GM18508 (cell line): ENCODE data around the gene PSMB5.

ENCODE experiments used
- ATAC-seq: cut with Tn5 transposase; IDR thresholded peaks from one replicate; pipeline ENCODE4 v1.9.1; 2021; ENCODE audit warnings: moderate number of reproducible peaks; ENCODE audit not compliant: insufficient read depth, unreplicated experiment

Gene PSMB5

GRCh38 chr14:23034498-23035302 is at the start of gene PSMB5:
PSMB5 (minus strand) TSS chr14:23034900; CDS start chr14:23034881, 19 bp downstream.
- peak; percentile 80 for ATAC-seq

- ATAC-seq = no peak
These were observed 45.8 kb upstream of the PSMB5 start for GRCh38 chr14:23080474-23080873.

DNA sequence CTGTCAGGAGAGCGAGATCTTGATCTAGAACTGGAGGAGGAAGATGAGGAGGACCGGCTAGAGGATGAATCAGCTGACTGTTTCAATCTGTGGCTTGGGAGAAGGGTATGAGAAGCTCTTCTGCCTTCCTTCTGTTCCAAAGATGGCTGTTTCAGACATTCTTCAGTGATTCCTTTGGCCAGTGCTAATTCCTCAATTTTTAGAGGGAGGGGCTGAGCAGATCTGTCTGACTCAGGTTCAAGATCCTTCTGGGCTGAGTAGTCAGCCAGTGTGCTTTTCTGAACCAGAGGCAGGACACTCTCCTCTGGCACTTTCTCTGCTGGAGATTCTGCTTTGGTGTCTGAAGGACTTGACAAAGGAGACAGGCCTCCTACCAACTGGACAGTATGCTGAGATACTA is 45.0 kb upstream of the PSMB5 start:
- no peak for ATAC-seq

- no peak for ATAC-seq
These were observed 44.0 kb upstream of the PSMB5 start for GRCh38 chr14:23078692-23079116.

DNA sequence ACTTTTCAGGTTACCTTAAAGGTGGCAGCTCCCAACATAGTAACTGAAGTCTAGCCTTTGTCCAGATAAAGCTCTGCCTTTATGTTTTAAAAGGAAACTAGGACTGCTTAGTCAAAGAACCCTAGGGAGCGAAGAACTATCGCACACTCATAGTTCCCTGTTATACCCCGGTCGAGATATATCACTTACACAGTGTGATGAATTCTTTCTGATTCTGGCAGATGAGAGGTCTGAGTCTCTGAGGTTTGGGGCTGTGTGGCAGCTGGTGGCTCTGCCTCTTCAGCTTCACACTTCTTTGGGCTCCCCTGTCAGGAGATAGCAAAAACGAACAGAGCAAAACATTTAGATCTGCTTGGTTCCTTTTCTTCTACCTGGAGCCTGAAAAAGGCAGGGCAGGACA is 43.3 kb upstream of the PSMB5 start:
- no peak for ATAC-seq

DNA sequence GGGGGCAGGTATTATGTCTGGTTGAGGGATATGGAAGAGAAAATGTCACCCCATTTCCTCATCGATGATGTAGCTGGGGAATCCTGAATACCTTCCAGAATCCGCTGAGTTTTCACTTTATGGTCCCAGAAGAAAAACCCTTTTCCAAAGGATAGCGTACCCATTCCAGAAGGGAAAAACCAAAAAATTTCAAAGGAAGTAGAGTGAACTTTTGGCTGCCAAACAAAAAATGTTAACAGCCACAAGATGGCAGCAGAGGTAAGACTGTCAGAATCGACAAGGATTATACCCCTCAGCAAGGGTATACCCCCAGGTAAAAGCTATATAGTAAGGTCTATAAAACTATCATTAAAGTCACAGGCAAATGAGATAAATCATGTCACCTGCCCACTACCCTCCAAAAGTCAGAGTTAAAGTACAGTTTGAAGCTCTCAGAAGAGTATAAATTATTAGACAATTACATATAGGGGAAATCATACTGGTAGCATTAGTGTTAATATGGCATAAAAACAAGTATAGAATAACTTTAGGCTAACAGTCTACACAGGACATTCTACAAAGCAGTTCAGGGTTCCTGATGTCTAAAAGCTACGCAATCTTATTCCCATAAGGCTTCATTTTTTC is 42.2 kb upstream of the PSMB5 start:
- no peak for ATAC-seq

DNA sequence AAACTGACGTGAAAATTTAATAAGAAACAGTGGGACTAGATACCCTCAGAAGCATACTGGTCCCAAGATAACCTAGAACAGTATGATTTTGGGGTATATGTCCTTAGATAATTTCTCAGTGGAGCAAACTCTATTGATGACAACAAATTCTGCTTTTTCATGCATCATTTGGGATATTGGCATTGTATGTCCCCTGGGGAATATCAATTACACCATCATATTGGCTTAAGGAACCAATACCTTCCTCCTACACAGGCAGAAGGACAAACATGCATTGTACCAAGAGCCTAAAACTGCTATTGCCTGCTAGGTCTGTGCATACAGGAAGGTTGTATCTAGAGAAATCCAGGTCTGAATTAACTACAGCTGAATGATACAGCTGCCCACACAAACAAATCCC is 40.2 kb upstream of the PSMB5 start:
- no peak for ATAC-seq

GRCh38 chr14:23071921-23072539 is 37.3 kb upstream of the PSMB5 start:
- no peak for ATAC-seq

DNA sequence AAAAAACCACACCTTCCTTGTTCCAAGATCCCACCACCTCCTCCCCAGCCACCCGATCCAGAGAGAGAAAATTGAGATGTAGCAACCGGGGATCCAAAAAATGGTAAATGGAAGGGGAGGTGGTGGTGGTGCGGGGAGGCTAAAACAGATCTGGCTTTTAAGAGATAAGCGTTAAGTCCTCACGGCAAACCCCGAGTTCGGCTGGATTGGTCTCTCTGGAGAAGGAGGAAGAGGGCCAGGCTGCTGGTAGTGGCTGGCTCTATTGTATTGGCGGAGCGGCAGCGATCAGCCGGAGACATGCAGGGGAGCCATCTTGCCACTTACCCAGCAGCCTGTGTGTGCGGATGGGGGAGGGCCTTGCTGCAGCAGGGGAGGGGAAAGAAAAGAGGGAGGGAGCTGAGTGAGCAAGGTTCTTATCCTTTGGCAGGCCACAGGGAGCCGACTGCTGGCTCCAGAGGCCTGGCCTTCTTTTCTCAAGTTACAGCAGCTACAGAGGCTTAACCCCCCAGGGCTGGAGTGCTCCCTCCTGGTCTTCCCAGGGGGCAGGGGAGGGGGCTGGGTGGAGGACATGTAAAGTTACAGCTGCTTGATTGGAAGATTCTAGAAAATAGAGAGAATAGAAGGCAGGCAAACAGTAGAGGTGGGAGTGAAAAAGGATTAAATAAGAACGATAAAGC is 36.7 kb upstream of the PSMB5 start:
- peak; percentile 50 for ATAC-seq

DNA sequence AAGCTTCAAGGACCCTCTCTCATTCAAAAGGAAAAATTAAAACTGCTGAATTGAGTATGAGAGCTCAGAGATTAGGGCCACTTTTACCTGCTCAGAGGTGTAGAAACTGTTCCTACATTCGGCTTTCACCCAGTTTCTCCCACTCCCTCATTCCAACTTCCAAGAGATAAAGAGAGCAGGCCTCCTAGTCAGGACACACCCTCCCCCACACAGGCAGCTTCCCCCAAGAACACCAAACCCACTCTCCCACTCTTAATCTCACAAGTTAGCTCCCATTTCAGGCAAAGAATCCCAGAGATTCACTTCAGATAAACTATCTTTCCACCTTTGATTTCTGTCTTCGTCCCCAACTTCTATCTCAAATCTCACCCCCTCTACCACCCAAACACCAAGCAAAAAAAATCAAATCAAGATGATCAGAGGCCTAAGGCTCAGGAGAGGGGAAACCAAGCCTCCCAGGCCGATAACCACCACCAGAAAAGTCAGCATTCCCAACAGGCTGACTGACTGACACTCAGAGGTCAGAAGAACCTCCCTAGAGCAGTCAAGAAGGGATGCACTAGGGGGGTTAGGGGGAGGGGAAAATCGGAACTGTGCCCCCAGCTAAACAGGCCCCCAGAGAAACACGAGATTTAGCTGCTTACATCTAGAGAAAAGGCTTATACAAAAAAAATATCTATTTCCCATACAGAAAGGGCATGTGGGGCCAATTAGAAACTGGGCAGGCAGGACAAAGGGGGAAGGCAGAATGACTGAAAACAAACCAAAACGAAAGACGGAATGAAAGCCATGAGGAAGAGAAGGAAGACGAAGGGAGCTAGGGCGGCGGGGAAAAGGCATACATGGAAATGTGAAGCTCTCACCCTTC is 35.8 kb upstream of the PSMB5 start:
- no peak for ATAC-seq

GRCh38 chr14:23069413-23069806 is 34.7 kb upstream of the PSMB5 start:
- no peak for ATAC-seq

- peak; percentile 75 for ATAC-seq
These were observed 34.2 kb upstream of the PSMB5 start for GRCh38 chr14:23068789-23069412.

DNA sequence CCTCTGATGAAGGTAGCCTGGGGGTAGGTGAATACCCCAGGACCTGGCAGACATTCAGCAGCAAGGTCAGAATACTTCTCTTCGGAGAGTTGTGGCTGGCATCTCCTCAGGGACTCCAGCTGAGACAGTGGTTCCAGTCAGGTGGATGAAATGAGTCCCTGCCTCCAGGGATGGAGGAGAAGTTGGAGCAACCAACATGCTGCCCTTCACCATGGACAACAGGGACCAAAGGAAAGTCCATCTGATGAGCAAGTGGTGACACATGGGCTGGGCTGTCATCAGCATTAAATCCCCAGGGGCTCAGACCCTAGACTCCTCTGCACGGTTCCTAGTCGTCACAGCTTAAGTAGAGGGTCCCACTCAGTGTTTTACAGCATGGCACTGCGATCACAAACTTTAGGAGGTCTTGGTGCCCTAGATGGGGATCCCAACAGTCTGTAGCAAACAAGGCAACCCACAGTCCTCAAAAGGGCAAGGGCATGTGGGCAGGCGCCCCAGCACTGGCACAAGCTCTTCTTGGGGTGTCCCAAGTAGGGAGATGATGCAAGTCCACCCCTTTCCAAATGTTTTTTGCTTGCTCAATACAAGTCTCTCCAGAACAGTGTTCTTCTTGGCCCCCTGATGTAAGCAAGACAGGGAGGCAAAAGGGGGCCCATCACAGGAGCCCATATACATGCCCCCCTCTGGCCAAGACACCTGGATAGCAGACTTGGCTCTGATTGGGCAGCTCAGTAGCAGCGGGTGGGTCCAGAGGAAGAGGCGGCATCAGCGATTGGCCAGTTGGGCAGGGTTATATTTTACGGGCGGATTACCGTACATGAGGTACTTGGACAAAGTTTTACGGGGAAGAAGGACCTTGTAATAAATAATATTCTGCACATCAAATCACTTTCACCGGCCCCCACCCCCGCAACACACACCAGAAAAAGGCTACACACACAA is 33.4 kb upstream of the PSMB5 start:
- ATAC-seq = no peak

GRCh38 chr14:23066855-23067744 is 32.4 kb upstream of the PSMB5 start:
- no peak for ATAC-seq

DNA sequence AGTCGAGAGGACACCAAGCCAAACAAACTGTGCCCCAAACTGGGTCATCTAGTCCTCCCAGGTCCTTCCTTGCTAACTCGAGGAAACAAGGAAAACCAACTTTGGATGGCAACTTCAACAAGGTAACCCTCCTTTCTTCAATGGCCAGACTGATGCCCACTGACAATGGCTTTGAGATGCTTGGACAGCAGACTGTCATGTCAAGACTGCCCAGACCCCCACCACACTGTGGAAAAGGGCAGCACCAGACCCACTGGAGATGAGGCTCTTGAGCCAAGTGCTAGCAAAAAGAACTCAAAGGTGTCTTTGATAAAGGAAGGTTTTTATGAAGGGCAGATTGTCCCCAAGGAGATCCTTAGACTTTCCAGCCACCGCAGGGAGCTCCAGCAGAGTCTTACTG is 31.7 kb upstream of the PSMB5 start:
- no peak for ATAC-seq

DNA sequence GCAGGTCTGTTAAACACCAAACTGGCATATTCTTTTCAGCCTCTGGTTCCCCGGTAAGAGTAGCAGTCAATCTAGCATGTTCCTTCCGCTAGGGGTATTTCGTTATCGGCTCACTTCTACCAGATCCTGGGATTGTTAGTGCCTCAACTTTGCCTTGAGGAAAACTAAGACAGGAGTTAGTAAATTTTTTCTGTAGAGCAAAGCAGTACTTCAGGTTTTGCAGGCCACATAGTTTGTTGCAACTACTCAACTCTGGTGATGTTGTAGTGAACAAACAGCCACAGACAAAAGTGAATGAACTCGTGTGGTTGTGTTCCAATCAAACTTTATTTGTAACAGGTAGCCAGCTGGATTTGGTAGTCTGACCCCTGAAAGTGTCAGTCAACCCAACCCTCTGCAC is 28.9 kb upstream of the PSMB5 start:
- ATAC-seq = no peak

GRCh38 chr14:23062002-23062401 is 27.3 kb upstream of the PSMB5 start:
- ATAC-seq = no peak
